GM19025 (cell line): Measurements from ENCODE around the gene CBLN3.
"Not testable (repeated sequence)": the region's sequence is repeated elsewhere in the genome, so short reads cannot be mapped to it uniquely, and the experiment has no call there.

Experiments
- ATAC-seq: cut with Tn5 transposase; IDR thresholded peaks from one replicate; pipeline ENCODE4 v1.9.1; 2021; ENCODE audit warnings: mild to moderate bottlenecking, low read depth, moderate library complexity; ENCODE audit not compliant: unreplicated experiment

CBLN3 gene

GRCh38 chr14:24429395-24430142 is at the start of gene CBLN3, which contains the start of gene KHNYN:
Gene CBLN3, minus strand, starts transcription at chr14:24429668. Its CDS starts 614 bp downstream, at chr14:24429054.
Gene KHNYN, plus strand, starts transcription at chr14:24429954. Its CDS starts 777 bp downstream, at chr14:24430731.
- peak; percentile 83 for ATAC-seq

- no peak for ATAC-seq
Measured at GRCh38 chr14:24475261-24475660, 45.8 kb upstream of the CBLN3 start.

DNA sequence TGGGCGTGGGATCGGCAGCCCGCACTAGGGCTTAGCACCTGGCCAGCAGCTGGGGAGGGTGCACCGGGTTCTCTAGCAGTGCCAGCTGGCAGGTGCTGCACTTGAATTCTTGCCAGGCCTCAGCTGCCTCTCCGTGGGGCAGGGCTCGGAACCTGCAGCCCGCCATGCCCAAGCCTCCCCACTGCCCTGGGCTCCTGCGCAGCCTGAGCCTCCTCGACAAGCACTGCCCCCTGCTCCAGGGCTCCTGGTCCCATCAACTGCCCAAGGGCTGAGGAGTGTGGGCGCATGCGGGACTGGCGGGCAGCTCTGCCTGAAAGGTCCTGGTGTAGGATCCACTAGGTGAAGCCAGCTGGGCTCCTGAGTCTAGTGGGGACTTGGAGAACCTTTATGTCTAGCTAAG is 43.7 kb upstream of the CBLN3 start:
- ATAC-seq = no peak

DNA sequence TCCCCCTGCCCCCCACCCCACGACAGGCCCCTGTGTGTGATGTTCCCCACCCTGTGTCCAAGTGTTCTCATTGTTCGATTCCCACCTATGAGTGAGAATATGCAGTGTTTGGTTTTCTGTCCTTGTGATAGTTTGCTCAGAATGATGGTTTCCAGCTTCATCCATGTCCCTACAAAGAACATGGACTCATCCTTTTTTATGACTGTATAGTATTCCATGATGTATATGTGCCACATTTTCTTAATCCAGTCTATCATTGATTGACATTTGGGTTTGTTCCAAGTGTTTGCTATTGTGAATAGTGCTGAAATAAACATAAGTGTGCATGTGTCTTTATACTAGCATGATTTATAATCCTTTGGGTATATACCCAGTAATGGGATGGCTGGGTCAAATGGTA is 41.0 kb upstream of the CBLN3 start:
- not testable (repeated sequence) for ATAC-seq

DNA sequence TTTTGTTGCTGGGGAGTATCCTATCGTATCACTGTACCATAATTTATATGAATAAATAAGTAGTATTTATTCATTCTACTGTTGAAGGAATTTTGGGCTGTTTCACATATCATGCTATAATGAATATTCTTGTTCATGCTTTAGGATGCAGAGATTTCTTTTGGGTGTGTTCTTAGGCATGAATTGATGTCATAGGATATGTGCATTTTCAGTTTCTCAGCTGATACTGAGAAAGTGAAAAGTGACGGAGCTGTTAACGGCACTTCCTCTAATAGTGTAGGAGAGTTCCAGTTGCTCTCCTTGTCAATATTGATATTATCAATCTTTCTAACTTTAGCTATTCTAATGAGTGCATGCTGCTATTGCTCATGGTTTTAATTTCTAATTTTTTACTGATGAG is 36.3 kb upstream of the CBLN3 start:
- no peak for ATAC-seq

- ATAC-seq = no peak
Measured at GRCh38 chr14:24465368-24465767, 35.9 kb upstream of the CBLN3 start.

- ATAC-seq = no peak
Measured at GRCh38 chr14:24463884-24464785, 34.7 kb upstream of the CBLN3 start.

DNA sequence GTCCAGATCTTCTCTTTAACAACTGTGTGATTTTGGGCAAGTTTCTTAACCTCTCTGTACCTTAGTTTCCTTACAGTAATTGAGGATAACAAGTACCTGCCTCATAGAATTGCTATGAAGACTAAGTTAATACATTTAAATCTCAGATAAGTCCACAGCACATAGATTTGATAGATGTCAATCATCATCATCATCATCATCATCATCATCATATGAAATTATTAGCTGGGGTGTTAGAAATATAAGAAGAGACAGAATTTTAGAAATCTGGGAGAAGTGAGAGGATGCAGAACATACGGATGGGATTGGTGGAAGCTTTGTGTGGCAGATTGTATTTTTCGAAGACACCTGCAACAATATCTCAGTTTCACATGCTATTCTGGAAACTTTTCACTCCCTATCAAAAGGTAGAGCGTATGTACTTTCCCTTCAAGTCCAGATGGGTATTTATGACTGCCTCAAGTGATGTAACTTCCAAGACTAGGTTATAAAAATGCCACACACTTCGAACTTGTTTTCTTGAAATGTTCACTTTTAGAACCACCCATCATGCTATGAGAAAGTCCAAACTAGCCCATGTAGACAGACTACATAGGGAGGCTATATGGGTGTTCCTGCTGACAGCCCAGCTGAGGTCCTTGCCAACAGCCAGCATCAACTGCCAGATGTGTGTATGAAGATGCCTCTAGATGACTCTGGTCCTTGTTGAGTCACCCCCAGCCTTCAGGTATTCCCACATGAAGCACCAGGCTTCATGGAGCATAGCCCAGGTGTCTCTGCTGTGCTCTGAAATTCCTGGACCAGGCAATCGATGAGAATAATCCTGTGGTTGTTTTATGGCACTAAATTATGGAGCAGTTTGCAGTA is 33.8 kb upstream of the CBLN3 start:
- no peak for ATAC-seq

DNA sequence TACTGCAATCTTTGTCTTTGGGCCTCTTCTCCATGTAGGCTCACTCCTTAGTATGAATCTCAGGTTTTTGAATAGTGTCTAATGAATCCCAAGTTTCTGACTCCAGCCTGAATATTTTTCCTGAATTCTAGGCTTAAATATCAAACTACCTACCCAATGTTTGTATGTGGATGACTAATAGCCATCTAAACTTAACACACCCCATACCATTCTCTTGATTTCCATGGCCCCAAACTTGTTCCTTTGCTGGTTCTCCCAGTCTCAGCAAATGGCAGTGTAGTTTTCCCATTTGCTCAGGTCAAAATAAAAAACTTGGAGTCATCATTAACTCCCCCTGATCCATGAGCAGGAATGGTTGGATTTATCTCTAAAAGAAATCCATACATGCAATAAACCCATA is 31.9 kb upstream of the CBLN3 start:
- ATAC-seq = no peak

- no peak for ATAC-seq
Measured at GRCh38 chr14:24459331-24459730, 29.9 kb upstream of the CBLN3 start.

DNA sequence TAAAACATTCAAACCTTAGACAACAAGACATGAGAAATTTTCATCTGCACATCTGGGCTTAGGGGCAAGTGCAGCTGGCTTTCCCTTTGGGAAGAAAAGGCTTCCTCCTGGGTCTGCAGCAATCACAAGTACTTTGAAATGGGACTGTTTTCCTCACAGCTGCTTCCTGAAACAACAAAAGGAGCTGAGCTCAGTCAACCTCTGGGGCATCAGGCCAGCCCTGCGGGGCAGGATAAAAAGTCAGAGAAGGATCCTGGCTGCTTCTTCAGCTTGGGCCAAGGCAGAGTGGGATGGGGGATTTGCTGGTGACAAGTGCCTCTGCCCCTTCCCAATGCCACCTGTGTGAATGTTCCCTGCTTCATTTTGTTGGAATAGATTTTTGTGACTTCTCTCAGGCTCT is 29.3 kb upstream of the CBLN3 start:
- ATAC-seq = no peak

DNA sequence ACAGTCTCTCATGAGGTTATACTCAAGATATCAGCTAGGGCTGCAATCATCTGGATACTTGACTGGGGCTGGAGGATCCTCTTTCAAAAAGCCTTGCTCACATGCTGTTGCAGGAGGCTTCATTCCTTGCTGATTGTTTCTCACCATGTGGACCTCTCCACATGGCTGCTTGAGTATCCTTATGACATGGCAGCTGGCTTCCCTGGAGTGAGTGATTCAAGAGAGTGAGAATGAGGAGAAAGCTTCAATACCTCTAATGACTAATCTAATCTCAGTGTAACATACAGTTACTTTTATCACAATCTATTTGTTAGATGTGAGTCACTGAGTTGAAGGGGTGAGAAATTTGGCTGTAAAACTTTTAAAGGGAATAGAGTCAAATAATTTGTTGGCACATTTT is 27.5 kb upstream of the CBLN3 start:
- no peak for ATAC-seq

DNA sequence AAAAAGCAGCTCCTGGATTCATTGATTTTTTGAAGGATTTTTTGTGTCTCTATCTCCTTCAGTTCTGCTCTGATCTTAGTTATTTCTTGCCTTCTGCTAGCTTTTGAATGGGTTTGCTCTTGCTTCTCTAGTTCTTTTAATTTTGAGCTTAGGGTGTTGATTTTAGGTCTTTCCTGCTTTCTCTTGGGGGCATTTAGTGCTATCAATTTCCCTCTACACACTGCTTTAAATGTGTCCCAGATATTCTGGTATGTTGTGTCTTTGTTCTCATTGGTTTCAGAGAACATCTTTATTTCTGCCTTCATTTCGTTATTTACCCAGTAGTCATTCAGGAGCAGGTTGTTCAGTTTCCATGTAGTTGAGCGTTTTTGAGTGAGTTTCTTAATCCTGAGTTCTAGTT is 21.4 kb upstream of the CBLN3 start:
- not testable (repeated sequence) for ATAC-seq

GRCh38 chr14:24443053-24443665 is 13.7 kb upstream of the CBLN3 start:
- no peak for ATAC-seq

- peak; percentile 87 for ATAC-seq
Measured at GRCh38 chr14:24442240-24443052, 13.0 kb upstream of the CBLN3 start, which contains the start of gene SDR39U1. Gene SDR39U1, minus strand, starts transcription at chr14:24442776. Its CDS starts 7 bp downstream, at chr14:24442769.

DNA sequence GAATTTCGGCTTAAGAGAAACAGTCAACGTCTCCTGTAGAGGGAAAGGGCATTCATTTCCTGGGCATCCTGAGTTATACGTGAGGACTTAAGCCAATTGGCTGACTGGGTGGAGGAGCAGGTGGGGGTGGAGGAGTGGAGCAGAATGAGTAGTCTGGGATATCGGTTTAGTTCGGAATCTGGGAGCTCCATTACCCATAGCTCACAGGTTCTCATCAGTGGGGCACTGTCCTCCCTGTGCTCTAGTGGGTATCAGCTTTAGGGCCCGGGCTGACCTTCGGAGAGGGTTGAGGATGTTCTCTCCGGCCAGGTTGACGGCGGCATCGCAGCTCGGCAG is 12.4 kb upstream of the CBLN3 start:
- ATAC-seq = no peak

GRCh38 chr14:24441485-24441884 is 12.0 kb upstream of the CBLN3 start:
- ATAC-seq = no peak

- ATAC-seq = no peak
Measured at GRCh38 chr14:24440606-24441399, 11.3 kb upstream of the CBLN3 start.
